ENCODE measurements around the gene HMX3.
"Not testable (repeated sequence)": the region's sequence is repeated elsewhere in the genome, so short reads cannot be mapped to it uniquely, and the experiment has no call there.

The HMX3 gene

GRCh38 chr10:123175389-123176387 is 39.9 kb downstream of the HMX3 start:
- no peak for DNase-seq (ENCODE audit: low spot score)

- DNase-seq (ENCODE audit: low spot score), result not testable (repeated sequence)
Observed at GRCh38 chr10:123178390-123178789, 42.6 kb downstream of the HMX3 start.

GRCh38 chr10:123180101-123181090 is 44.6 kb downstream of the HMX3 start:
- no peak for DNase-seq (ENCODE audit: low spot score)

DNA sequence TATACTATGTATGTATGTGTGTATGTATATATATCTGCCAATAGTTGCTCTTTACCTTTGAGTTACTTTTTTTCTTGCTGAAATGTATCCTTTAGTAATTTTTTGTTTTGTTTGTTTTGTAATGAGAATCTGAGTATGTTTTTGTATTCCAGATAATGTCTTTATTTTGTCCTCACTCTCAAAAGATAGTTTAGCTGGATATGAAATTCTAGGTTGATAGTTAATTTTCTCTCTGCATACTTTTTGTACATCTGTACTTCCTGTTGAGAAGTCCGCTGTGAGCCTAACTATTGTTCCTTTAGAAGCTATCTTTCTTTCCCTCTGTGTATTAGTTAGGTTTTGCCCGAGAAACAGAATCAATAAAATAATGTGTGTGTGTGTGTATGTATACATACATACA is 48.0 kb downstream of the HMX3 start:
- no peak for DNase-seq (ENCODE audit: low spot score)

- DNase-seq (ENCODE audit: low spot score), result no peak
Observed at GRCh38 chr10:123187781-123188180, 52.0 kb downstream of the HMX3 start.
